ENCODE measurements around the gene UBE2F. TPM values are rescaled to one million over a fixed set of nuclear protein-coding genes. Genes with fewer than 3 reads are reported as not detected.
"Not testable (repeated sequence)": the region's sequence is repeated elsewhere in the genome, so short reads cannot be mapped to it uniquely, and the experiment has no call there.

The UBE2F gene
- total RNA-seq, 2 experiments from 2014 or later: 96.5 to 99.5 TPM

DNA sequence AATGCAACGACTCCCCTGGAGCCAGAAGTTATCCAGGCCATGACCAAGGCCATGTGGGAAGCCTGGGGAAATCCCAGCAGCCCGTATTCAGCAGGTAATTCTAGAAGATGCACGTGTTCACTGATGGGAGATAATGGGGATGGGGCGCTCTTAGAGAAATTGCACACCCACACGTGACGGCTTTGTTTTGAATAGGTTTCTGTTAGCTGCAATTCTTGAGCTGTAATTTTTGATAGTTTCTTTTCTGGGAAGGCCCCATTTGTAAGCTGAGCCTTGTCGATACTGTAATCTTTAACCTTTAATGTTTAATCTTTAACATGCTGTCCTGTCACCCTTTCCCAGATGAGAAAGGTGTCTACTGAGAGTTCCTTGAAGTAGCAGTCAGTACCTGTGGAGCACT, 97.6 kb downstream of the UBE2F start:
- ChIA-PET POLR2A (no interaction called here), CTCF (interaction anchor here (1.3 to 1.4 kb wide), 2 partner anchors 94 to 199 kb away, joined by 3 read pairs; no protein-coding TSS in a partner anchor)
- Mint-ChIP-seq H3K9me3 (peaks cover 19% of the 10 kb centered on the region), H3K4me1 (ENCODE audit: low read depth) (peaks cover 69% of the 10 kb centered on the region), H3K27ac (peak overlapping the region; percentile 21), H3K4me3 (peak overlapping the region; percentile 81), H3K27me3 (no peaks in the 10 kb centered on the region), H3K36me3 (ENCODE audit: low read depth) (peaks cover 75% of the 10 kb centered on the region)
- intact Hi-C loops (cut with micrococcal nuclease): no loop called here
- peak; percentile 32 for DNase-seq
- no peak for ATAC-seq
- TF ChIP-seq, protein P1, sequence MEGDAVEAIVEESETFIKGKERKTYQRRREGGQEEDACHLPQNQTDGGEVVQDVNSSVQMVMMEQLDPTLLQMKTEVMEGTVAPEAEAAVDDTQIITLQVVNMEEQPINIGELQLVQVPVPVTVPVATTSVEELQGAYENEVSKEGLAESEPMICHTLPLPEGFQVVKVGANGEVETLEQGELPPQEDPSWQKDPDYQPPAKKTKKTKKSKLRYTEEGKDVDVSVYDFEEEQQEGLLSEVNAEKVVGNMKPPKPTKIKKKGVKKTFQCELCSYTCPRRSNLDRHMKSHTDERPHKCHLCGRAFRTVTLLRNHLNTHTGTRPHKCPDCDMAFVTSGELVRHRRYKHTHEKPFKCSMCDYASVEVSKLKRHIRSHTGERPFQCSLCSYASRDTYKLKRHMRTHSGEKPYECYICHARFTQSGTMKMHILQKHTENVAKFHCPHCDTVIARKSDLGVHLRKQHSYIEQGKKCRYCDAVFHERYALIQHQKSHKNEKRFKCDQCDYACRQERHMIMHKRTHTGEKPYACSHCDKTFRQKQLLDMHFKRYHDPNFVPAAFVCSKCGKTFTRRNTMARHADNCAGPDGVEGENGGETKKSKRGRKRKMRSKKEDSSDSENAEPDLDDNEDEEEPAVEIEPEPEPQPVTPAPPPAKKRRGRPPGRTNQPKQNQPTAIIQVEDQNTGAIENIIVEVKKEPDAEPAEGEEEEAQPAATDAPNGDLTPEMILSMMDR (IDR thresholded peaks at IDR 0.05): no peak

DNA sequence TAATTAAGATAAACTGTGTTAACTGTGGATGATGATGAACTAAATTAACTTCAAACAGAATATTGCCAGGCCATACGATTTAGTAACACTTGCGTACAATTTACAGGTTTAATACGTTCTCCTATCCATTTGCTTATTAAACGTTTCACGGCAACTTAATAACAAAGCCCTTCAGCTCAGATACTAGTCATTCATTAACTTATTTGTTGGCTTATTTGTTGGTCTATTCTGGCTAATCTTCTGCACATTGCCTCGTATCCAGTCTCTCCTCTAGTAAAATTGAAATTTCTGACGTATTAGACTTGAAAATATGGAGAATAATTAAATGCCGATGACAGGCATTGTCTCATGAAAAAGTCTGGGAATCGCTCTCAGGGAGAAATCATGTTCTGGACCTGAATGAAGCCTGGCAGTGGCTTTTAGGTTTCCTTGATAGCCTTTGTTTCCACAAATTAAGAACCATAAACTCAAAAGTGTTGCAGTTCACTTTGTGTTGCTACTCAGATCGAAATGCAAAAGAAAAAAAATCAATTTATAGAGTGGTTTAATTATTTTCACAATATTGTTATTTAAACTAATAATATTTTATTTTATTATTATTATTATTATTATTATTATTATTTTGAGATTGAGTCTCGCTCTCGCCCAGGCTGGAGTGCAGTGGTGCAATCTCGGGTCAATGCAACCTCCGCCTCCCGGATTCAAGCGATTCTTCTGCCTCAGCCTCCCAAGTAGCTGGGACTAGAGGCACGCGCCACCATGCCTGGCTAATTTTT, 98.4 kb downstream of the UBE2F start:
- peaks cover 19% of the 10 kb centered on the region for H3K9me3 Mint-ChIP-seq
- peak overlapping the region; percentile 28 for H3K27ac Mint-ChIP-seq
- peaks cover 77% of the 10 kb centered on the region for H3K36me3 Mint-ChIP-seq (ENCODE audit: low read depth)
- no peaks in the 10 kb centered on the region for H3K27me3 Mint-ChIP-seq
- TF ChIP-seq, protein P1 (IDR thresholded peaks at IDR 0.05): no peak
- H3K4me1 Mint-ChIP-seq (ENCODE audit: low read depth): peaks cover 71% of the 10 kb centered on the region
- ChIA-PET CTCF (interaction anchor here (1.3 to 1.4 kb wide), 2 partner anchors 198 to 213 kb away, joined by 3 read pairs; no protein-coding TSS in a partner anchor), POLR2A (no interaction called here)
- intact Hi-C loops (cut with micrococcal nuclease): no loop called here
- no peak overlapping the region for H3K4me3 Mint-ChIP-seq
- DNase-seq: no peak
- no peak for ATAC-seq

DNA sequence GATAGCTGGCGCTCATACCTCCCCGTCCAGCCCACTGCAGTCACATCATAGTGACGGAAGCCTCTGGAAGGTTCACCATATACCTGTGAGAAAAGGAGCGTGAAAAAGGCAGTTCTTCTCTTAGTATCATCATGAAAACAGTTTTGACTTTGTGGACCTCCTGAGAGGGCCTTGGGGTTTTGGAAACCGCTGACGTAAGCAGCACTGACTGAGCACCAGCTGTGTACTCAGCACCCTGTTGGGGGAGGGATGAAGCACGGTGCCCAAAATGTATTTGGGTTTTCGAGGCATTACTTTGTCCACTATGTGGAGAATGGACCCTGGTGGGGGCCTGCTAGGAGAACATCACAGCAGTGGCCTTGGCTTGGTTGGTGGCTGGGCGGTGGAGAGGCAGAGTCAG, 99.4 kb downstream of the UBE2F start:
- intact Hi-C loops (cut with micrococcal nuclease): no loop called here
- ChIA-PET POLR2A (interaction anchor here (0.9 kb wide), 1 partner anchor 63 kb away, joined by 5 read pairs; no protein-coding TSS in a partner anchor), CTCF (interaction anchor here (1.3 to 1.9 kb wide), 2 partner anchors 98 to 214 kb away, joined by 3 to 5 read pairs; no protein-coding TSS in a partner anchor)

DNA sequence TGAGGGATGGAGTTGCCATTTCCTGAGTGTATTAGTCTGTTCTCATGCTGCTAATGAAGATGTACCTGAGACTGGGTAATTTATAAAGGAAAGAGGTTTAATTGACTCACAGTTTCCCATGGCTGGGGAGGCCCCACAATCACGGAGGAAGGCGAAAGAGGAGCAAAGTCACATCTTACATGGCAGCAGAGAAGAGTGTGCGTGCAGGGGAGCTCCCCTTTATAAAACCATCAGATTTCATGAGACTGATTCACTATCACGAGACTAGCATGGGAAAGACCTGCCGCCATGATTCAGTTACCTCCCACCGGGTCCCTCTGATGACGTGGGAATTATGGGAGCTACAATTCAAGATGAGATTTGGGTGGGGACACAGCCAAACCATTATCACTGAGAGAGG, 99.9 kb downstream of the UBE2F start:
- DNase-seq: peak; percentile 81
- ChIA-PET CTCF (interaction anchor here (1.0 to 1.9 kb wide), 3 partner anchors 98 to 214 kb away, joined by 3 to 5 read pairs (median 3); no protein-coding TSS in a partner anchor), POLR2A (interaction anchor here (0.9 kb wide), 1 partner anchor 64 kb away, joined by 5 read pairs; no protein-coding TSS in a partner anchor)
- peaks cover 19% of the 10 kb centered on the region for H3K9me3 Mint-ChIP-seq
- intact Hi-C loops (cut with micrococcal nuclease); H3K27me3 Mint-ChIP-seq: not testable (repeated sequence)
- H3K27ac Mint-ChIP-seq: peak overlapping the region; percentile 89
- H3K4me3 Mint-ChIP-seq: peak overlapping the region; percentile 6
- peaks cover 81% of the 10 kb centered on the region for H3K36me3 Mint-ChIP-seq (ENCODE audit: low read depth)
- peaks cover 73% of the 10 kb centered on the region for H3K4me1 Mint-ChIP-seq (ENCODE audit: low read depth)
- peak; percentile 63 for ATAC-seq

More for the DNA sequence above, 99.4 kb downstream of the UBE2F start:
- TF ChIP-seq, protein P1 (IDR thresholded peaks at IDR 0.05): no peak
- DNase-seq (no peak), ATAC-seq (peak; percentile 14)
- H3K4me3 Mint-ChIP-seq: peak overlapping the region; percentile 6
- peak overlapping the region; percentile 89 for H3K27ac Mint-ChIP-seq
- peaks cover 73% of the 10 kb centered on the region for H3K4me1 Mint-ChIP-seq (ENCODE audit: low read depth)
- peaks cover 83% of the 10 kb centered on the region for H3K36me3 Mint-ChIP-seq (ENCODE audit: low read depth)
- H3K9me3 Mint-ChIP-seq: peaks cover 19% of the 10 kb centered on the region
- no peaks in the 10 kb centered on the region for H3K27me3 Mint-ChIP-seq

DNA sequence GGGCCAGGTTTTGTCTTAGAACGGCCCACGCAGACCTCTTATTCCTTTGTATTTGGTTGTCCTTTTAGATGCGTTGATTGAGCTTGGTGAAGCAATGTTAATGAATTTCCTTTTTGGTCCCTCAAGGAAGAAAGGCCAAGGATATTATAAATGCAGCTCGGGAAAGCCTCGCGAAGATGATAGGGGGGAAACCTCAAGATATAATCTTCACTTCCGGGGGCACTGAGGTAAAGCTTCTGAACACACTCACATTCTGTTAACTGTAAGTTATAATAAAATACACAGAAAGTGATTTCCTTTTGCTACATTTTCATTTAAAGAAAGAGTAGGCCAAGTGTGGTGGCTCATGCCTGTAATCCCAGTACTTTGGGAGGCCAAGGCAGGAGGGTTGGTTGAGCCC, 101.1 kb downstream of the UBE2F start:
- Mint-ChIP-seq H3K4me1 (ENCODE audit: low read depth) (peaks cover 73% of the 10 kb centered on the region), H3K36me3 (ENCODE audit: low read depth) (peaks cover 86% of the 10 kb centered on the region), H3K4me3 (no peak overlapping the region), H3K9me3 (peaks cover 28% of the 10 kb centered on the region), H3K27ac (peak overlapping the region; percentile 89), H3K27me3 (no peaks in the 10 kb centered on the region)
- TF ChIP-seq, protein P1 (IDR thresholded peaks at IDR 0.05): no peak
- DNase-seq (no peak), ATAC-seq (no peak)
- POLR2A ChIA-PET: interaction anchor here (0.9 kb wide), 1 partner anchor 10 kb away, joined by 5 read pairs; no protein-coding TSS in a partner anchor
- CTCF ChIA-PET: interaction anchor here (1.9 kb wide), 1 partner anchor 100 kb away, joined by 5 read pairs; no protein-coding TSS in a partner anchor
- intact Hi-C loops (cut with micrococcal nuclease): loop anchor here (2.0 kb wide), 1 partner anchor 71 kb away; no protein-coding TSS in a partner anchor
